Omental fat pad (tissue), 4 donors: ENCODE measurements around the gene C11orf87. TPM values are rescaled to one million over a fixed set of nuclear protein-coding genes. Genes with fewer than 3 reads are reported as not detected.

Experiments used
- ATAC-seq: fragments of 150-250 bp; one replicate; pipeline ENCODE4 v1.9.1; 2016; ENCODE audit warnings: mild to moderate bottlenecking, moderate library complexity; ENCODE audit not compliant: low FRiP score
- DNase-seq: peaks from one replicate; pipeline ENCODE4 v3.0.0-alpha.2; 2019; ENCODE audit warnings: low spot score
- CTCF ChIP-seq, 3 donors: fragments of 450-650 bp; IDR thresholded peaks; one replicate each; pipeline ENCODE4 v1.5.1; 2016 to 2017; ENCODE audit warnings: antibody characterized with exemption in 3 of 3, mild to moderate bottlenecking in 3 of 3, moderate library complexity in 2 of 3
- total RNA-seq, 4 donors: library from RNA; depleted of rRNA; stranded (reverse); fragments of >200 nt; gene quantifications; one replicate each; pipeline ENCODE4 v1.1.0, GENCODE V29; 2016

Gene C11orf87
- total RNA-seq, 4 donors from 2014 or later, result 0.09 to 0.32 (median 0.12) TPM

GRCh38 chr11:109384873-109385272, 37.1 kb upstream of the C11orf87 start:
- ATAC-seq, result no peak
- DNase-seq, result no peak
- no peak for TF ChIP-seq CTCF (IDR thresholded peaks at IDR 0.05)

DNA sequence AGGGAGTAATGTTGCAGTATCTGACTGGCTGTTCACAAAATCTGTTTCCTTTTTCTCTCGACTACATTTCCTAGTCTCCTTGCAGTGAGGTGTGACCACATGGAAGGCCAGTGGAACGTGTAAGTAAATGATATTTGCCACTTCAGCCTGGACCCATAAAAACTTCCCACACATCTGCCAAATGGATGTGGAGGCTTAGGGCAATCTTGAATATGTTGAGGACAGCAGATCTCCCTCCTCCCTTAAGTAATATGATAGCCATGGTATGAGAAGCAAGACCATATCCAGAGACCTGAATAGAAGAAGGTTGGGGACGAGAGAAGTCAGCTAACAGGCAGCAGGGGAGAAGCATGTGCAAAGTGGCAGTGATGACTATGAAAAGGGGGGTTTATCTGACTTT, 33.0 kb upstream of the C11orf87 start:
- no peak for ATAC-seq
- DNase-seq, result no peak
- no peak for TF ChIP-seq CTCF (IDR thresholded peaks at IDR 0.05)

DNA sequence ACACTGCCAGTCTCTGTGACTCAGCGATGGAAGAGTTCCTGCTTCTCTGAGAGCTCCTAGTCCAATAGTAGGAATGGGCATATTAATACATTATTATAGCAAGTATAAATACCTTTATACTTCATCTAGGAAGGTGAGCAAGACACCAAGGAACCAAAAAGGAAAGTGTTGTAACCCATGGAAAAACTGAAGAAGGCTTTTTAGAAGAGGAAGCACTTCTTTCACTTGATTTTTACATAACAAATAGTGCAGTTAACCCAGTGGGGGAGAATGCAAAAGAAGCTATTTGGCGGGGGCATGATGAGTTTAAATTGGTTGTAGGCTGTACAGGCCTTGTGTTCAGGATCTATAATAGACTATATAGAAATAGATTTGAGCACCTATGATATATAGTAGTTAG, 31.2 kb upstream of the C11orf87 start:
- TF ChIP-seq CTCF (IDR thresholded peaks at IDR 0.05), result no peak
- DNase-seq (no peak), ATAC-seq (no peak)

- no peak for TF ChIP-seq CTCF (IDR thresholded peaks at IDR 0.05)
- ATAC-seq, result no peak
- DNase-seq, result no peak
Observed at GRCh38 chr11:109401545-109401944, 20.4 kb upstream of the C11orf87 start.

DNA sequence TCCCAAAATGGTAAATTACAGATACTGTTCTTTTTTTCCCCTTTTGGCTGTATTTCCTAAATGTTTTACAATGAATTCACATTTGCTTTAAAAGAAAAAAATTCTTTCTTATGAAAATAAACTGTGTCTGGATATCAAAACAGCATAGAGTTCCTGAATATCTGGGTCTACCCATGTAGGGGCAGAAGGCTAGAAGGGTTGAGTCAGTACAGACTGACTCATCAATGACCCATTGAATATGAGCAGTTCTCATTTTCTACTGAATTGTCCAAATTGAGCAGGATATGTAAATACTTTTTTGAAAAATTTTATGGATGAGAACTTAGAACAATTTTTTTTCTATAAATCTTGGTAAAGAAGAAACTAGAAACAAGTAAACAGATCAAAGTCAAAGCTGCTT, 16.3 kb upstream of the C11orf87 start:
- no peak for DNase-seq
- ATAC-seq, result no peak
- TF ChIP-seq CTCF (IDR thresholded peaks at IDR 0.05), result no peak

DNA sequence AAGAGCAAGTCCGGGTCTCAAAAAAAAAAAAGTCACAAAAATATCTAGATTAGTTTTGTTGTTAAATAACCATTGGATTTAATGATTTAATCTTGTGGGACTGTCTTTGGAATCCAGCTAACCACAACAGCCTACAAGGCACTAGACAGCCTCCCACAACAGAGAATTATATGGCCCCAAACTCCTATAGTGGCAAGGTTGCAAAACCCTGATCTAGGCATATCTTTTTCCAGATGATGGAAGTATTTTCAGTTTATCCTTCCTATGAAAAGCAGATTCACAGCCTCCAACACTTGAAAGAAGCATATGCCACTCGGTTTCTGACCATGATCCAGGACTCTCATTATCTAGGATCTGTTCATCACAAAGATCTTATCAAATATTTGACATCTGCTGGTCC, 5.4 kb upstream of the C11orf87 start:
- DNase-seq, result no peak
- TF ChIP-seq CTCF (IDR thresholded peaks at IDR 0.05), result no peak
- ATAC-seq, result no peak

GRCh38 chr11:109422870-109423465, 978 bp downstream of the C11orf87 start:
- ATAC-seq (peak; percentile 38), DNase-seq (no peak)
- no peak for TF ChIP-seq CTCF (IDR thresholded peaks at IDR 0.05)
